Dermis microvascular lymphatic vessel endothelial cell (primary cell): Measurements from ENCODE around the gene ERC2. TPM values are rescaled to one million over a fixed set of nuclear protein-coding genes. Genes with fewer than 3 reads are reported as not detected.

Experiments
- DNase-seq, 2 donors: peaks; one replicate each; pipeline versions ENCODE4 v3.0.0 to v3.0.0-alpha.2; 2010; ENCODE audit warnings: low read depth in 2 of 2
- total RNA-seq: library from RNA; depleted of rRNA; stranded (reverse); fragments of >200 nt; gene quantifications from 2 replicates; pipeline ENCODE4 v1.2.1, GENCODE V29; 2014

The ERC2 gene
- total RNA-seq, 1 donor from 2014 or later, result 1.5 TPM

DNA sequence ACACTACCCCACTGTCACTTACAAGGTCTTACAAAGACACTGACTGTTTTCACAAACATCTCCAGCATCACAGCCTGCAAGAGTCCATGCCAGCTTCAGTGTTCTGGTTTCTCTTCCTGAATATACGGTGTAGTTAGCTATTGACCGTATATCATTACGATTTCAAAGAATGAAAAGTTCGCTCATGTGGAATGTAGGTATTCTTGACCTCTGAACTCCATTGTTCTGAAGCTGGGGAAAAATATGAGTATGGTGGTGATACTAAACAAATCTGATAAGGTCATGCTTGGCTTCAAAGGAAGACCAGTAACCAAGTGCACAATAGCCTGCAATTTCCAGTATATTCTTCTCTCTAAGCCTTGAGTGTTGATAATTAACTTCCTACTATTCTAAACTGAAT is 665.5 kb downstream of the ERC2 start:
- no peak for DNase-seq

GRCh38 chr3:55801676-55802075 is 666.6 kb downstream of the ERC2 start:
- DNase-seq, result no peak

- DNase-seq, result no peak
These were observed 667.2 kb downstream of the ERC2 start for GRCh38 chr3:55801068-55801467.

- no peak for DNase-seq
These were observed 670.5 kb downstream of the ERC2 start for GRCh38 chr3:55797775-55798174.

DNA sequence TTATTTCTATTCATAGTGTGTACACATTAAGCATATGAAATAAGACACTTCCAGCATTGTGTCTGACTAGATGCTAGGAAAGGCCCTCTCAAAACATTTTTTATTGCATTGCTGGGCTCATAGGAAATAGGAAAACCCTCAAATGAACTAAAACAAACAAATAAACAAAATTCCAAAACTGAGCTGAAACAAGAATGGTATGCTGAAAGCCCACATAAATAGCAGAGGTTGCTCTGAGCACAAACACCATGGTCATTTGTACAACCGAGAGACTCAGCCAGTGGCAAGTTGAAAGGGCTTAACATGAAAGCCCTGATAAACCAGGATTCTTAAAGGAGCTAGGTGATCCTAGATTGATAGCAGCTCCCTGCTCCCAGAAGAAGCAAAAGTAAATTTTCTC is 671.2 kb downstream of the ERC2 start:
- DNase-seq, result no peak

- no peak for DNase-seq
These were observed 671.7 kb downstream of the ERC2 start for GRCh38 chr3:55796533-55796932.

DNA sequence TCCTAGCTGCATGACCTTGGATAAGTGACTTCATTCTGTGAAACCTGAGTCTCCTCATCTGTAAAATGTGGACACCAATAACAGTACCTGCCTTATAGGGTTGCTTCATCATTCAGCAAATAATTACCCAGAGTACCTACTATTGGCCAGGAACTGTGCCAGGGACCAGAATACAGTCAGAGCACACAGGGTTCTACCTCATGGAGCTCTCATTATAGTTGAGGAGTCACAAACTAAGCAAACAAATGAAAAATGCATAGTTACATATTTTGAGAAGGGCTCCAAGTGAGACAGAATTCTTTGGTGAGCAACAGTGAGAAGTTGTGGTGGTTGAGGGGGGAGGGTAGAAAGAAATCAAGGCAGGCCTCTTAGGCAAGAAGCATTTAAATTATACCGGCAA is 672.5 kb downstream of the ERC2 start:
- no peak for DNase-seq

- no peak for DNase-seq
These were observed 673.0 kb downstream of the ERC2 start for GRCh38 chr3:55795296-55795695.

DNA sequence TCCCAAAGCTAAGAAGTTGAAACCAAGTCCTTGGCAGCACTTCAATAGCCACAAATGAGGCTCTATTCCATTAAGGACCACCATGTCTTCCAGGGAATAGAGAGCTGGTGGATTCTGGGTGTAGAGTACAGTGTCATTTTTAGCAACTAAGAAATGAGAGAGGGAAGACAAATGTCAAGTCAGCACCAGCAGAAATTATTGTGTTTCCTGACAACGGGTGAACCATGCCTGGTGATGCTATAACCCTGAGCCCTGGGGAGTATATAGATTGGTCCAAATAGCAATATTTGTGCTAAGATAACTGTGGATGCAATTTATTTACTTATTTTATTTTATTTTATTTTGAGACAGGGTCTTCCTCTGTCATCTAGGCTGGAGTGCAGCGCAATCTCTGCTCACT is 675.5 kb downstream of the ERC2 start:
- DNase-seq, result no peak

GRCh38 chr3:55792009-55792408 is 676.3 kb downstream of the ERC2 start:
- no peak for DNase-seq

- DNase-seq, result no peak
These were observed 677.5 kb downstream of the ERC2 start for GRCh38 chr3:55790596-55791350.

GRCh38 chr3:55789516-55789915 is 678.8 kb downstream of the ERC2 start:
- DNase-seq, result no peak

- no peak for DNase-seq
These were observed 685.5 kb downstream of the ERC2 start for GRCh38 chr3:55782807-55783206.

DNA sequence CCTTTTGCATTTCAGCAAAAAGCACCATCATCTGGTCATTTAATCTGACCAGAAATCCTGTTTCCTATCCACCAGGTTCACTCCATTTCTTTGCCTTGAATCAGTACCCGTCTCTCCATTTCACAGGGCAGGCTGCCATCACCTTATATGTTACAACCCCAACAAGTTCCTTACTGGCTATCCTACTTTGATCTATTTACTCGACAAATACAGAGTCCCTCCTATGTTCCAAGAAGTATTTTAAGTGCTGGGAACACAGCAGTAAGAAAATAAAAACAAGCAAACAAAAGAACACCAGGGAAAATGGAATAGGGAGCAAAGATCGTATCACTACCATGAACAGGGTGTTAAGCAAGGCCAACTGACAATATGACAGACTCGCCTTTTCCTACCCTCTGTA is 685.9 kb downstream of the ERC2 start:
- no peak for DNase-seq

GRCh38 chr3:55780913-55781312 is 687.4 kb downstream of the ERC2 start:
- no peak for DNase-seq

GRCh38 chr3:55779543-55779942 is 688.7 kb downstream of the ERC2 start:
- DNase-seq, result no peak

DNA sequence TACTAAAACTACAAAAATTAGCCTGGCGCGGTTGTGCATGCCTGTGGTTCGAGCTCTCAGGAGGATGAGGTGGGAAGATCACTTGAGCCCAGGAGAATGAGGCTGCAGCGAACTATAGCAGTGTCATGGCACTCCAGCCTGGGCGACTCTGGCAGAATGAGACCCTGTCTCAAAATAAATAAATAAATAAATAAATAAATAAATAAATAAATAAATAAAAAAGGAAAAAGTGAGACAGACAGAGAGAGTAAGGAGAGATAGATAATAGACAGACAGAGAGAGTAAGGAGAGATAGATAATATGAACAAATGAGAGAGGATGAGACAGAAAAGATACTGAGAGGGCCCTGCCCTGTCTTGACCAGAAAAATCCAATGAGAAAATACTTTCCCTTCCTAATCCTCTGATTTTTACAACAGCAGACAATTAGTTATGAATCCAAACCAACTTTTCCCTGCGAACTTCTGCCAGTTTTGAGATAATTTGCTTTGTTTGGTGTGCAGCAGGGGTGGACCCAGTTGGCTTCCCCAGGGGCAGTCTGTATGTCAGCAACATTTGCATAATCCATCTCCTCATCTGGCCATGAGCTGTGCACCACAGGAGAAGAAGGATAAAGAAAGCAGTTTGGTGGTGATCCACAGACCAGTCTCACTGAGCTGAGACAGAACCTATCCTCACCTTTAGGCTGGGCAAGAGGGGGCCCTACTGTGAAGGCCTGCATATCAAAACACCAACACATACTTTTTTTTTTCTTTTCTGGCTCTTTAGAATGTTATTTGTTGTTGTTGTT is 692.7 kb downstream of the ERC2 start:
- DNase-seq, result no peak

DNA sequence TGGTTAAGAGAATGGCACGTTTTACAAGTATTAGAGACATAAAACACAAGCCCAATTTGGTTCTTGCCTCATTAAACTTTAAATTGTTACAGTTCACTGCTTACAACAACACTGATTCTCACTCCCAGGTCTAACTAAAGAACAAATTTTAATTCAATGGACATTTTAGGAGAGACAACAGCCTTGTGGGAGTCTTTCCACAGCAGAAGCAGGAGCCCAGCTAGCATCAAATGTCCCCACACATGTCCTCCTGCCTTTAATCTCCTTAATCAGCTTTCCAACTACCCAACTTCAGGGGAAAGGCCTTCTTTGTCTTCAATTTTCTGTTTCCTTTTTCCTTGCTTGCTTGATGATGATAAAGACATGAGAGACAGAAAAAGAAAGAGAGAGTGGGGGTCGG is 693.4 kb downstream of the ERC2 start:
- DNase-seq, result no peak

- no peak for DNase-seq
These were observed 696.8 kb downstream of the ERC2 start for GRCh38 chr3:55771503-55771902.

- DNase-seq, result no peak
These were observed 698.2 kb downstream of the ERC2 start for GRCh38 chr3:55770077-55770476.

GRCh38 chr3:55766753-55767152 is 701.5 kb downstream of the ERC2 start:
- DNase-seq, result no peak

- DNase-seq, result no peak
These were observed 702.2 kb downstream of the ERC2 start for GRCh38 chr3:55765906-55766701.
